NCI-H446 treated with DMSO at 0.1 percent for 48 hours (cell line): ENCODE measurements around the gene CYP39A1.

Source experiments
- DNase-seq: peaks from one replicate; lab custom pipeline; 2025; lab: John Stamatoyannopoulos, UW

Gene CYP39A1

GRCh38 chr6:46511320-46511719 is 141.3 kb downstream of the CYP39A1 start:
- DNase-seq = no peak

- no peak for DNase-seq
Observed at GRCh38 chr6:46510651-46511050, 142.0 kb downstream of the CYP39A1 start.

GRCh38 chr6:46509981-46510510 is 142.6 kb downstream of the CYP39A1 start:
- no peak for DNase-seq

- no peak for DNase-seq
Observed at GRCh38 chr6:46509063-46509462, 143.6 kb downstream of the CYP39A1 start.

- no peak for DNase-seq
Observed at GRCh38 chr6:46507426-46507825, 145.2 kb downstream of the CYP39A1 start.

GRCh38 chr6:46505693-46506512 is 146.7 kb downstream of the CYP39A1 start:
- no peak for DNase-seq

- no peak for DNase-seq
Observed at GRCh38 chr6:46504242-46504641, 148.4 kb downstream of the CYP39A1 start.

GRCh38 chr6:46502486-46503119 is 150.0 kb downstream of the CYP39A1 start:
- no peak for DNase-seq

GRCh38 chr6:46501136-46502089 is 151.2 kb downstream of the CYP39A1 start:
- DNase-seq = no peak

- no peak for DNase-seq
Observed at GRCh38 chr6:46500382-46500781, 152.2 kb downstream of the CYP39A1 start.
